ENCODE measurements around the gene SPOCD1. TPM values are rescaled to one million over a fixed set of nuclear protein-coding genes. Genes with fewer than 3 reads are reported as not detected.
A peak's percentile ranks its signal among the peaks of the same experiment; 100 is the strongest.

The SPOCD1 gene
- polyA plus RNA-seq, 3 donors, result not detected

DNA sequence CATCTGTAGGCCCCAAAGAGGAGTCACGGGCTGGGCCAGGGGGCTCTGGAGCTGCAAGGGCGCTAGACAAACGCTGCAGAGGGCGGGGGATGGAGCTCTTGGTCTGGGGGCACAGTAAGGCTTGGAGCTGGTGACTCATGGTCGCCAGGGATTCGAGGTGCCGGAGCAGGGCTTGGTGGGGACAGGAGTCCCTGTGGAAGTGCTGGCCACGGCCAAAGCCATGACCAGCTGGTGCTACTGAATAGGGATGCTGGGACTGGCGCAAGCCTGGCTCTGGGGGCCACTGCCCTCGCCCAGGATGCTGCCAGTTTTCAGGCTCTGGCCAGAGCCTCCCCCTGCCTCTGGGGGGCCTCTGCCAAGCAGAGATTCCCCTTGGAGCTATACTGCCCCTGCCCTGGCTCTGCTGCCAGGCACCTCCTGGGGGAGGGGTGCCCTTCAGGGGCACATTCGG is 25.2 kb downstream of the SPOCD1 start:
- no peak for TF ChIP-seq CTCF (IDR thresholded peaks at IDR 0.05)
- Mint-ChIP-seq H3K27ac (peak overlapping the region in 2 of 7 donors; percentile 13 to 31), H3K4me1 (peaks cover 8% of the 10 kb centered on the region), H3K36me3 (no peaks in the 10 kb centered on the region), H3K27me3 (ENCODE audit: low read depth in 3 of 3) (peaks cover 0 to 15% (median 4%) of the 10 kb centered on the region in 3 donors), H3K4me3 (no peak overlapping the region), H3K9me3 (no peaks in the 10 kb centered on the region)
- H3K4me1 ChIP-seq (ENCODE audit: control insufficient read depth in 1 of 2, insufficient read depth in 2 of 2, low read length in 2 of 2), result peaks cover 8 to 18% of the 10 kb centered on the region in 2 donors
- no peak overlapping the region for H3K4me3 ChIP-seq (replicated peaks in 1 of 3; ENCODE audit: low read depth in 2 of 3, low read length in 3 of 3)
- H3K27ac ChIP-seq (ENCODE audit: low read depth in 1 of 2, low read length in 2 of 2), result no peak overlapping the region
- H3K27me3 ChIP-seq (ENCODE audit: control insufficient read depth in 2 of 2, insufficient read depth in 2 of 2, low read length in 2 of 2), result no peaks in the 10 kb centered on the region
- DNase-seq, result no peak
- intact Hi-C loops (cut with micrococcal nuclease), result loop anchor here in 1 of 2 donors (10.0 kb wide), 1 partner anchor 226 kb away; no protein-coding TSS in a partner anchor
- H3K4me2 ChIP-seq (replicated peaks; ENCODE audit: extremely low read depth, low read length, poor library complexity, severe bottlenecking), result no peak overlapping the region
- no peak overlapping the region for H2AFZ ChIP-seq (ENCODE audit: insufficient read depth, low read depth, low read length, poor library complexity, severe bottlenecking)
- H3K79me2 ChIP-seq (ENCODE audit: insufficient read depth, low read length), result no peaks in the 10 kb centered on the region
- no peaks in the 10 kb centered on the region for H4K20me1 ChIP-seq (ENCODE audit: insufficient read depth, low read length)
- no peaks in the 10 kb centered on the region for H3K36me3 ChIP-seq (replicated peaks in 1 of 2; ENCODE audit: control insufficient read depth in 1 of 2, insufficient read depth in 2 of 2, low read length in 2 of 2)
- WGBS (ENCODE audit: insufficient coverage), result 92% methylated on average over 10 of the region's 11 CpGs
- H3K9ac ChIP-seq (ENCODE audit: insufficient read depth, low read length, poor library complexity, severe bottlenecking), result no peak overlapping the region
- no peaks in the 10 kb centered on the region for H3K9me3 ChIP-seq (replicated peaks in 1 of 2; ENCODE audit: control insufficient read depth in 1 of 2, insufficient read depth in 1 of 2, low read length in 2 of 2)

DNA sequence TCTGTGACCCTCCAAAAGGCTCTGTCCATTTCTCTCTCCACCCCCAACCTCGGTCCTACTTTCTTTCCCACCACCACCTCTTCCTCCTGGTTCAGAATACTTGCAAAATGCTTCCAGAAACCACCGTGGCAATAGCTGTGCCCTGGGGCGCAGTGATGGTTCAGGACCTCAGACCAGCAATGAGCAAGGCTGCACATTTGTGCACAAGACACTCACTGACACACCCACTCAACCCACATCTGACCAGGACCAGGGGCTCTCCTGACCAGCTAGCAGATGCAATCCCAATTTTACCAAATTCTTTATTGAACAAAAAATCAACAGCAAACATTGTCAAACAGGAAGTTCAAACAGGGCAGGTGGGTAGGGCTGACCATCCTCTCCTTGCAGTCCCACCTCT is 25.7 kb downstream of the SPOCD1 start:
- Histone ChIP-seq H3K9me3 (replicated peaks in 1 of 2; ENCODE audit: control insufficient read depth in 1 of 2, insufficient read depth in 1 of 2, low read length in 2 of 2) (no peaks in the 10 kb centered on the region), H3K27me3 (ENCODE audit: control insufficient read depth in 2 of 2, insufficient read depth in 2 of 2, low read length in 2 of 2) (no peaks in the 10 kb centered on the region), H3K36me3 (replicated peaks in 1 of 2; ENCODE audit: control insufficient read depth in 1 of 2, insufficient read depth in 2 of 2, low read length in 2 of 2) (no peaks in the 10 kb centered on the region), H3K4me3 (replicated peaks in 1 of 3; ENCODE audit: low read depth in 2 of 3, low read length in 3 of 3) (no peak overlapping the region), H3K4me2 (replicated peaks; ENCODE audit: extremely low read depth, low read length, poor library complexity, severe bottlenecking) (no peak overlapping the region), H2AFZ (ENCODE audit: insufficient read depth, low read depth, low read length, poor library complexity, severe bottlenecking) (no peak overlapping the region), H3K27ac (ENCODE audit: low read depth in 1 of 2, low read length in 2 of 2) (no peak overlapping the region), H3K9ac (ENCODE audit: insufficient read depth, low read length, poor library complexity, severe bottlenecking) (no peak overlapping the region), H3K4me1 (ENCODE audit: control insufficient read depth in 1 of 2, insufficient read depth in 2 of 2, low read length in 2 of 2) (peaks cover 8 to 18% of the 10 kb centered on the region in 2 donors), H3K79me2 (ENCODE audit: insufficient read depth, low read length) (no peaks in the 10 kb centered on the region), H4K20me1 (ENCODE audit: insufficient read depth, low read length) (no peaks in the 10 kb centered on the region)
- WGBS (ENCODE audit: insufficient coverage), result 93% methylated on average over 3 of the region's 3 CpGs
- H3K27me3 Mint-ChIP-seq (ENCODE audit: low read depth in 3 of 3), result peaks cover 0 to 15% (median 4%) of the 10 kb centered on the region in 3 donors
- H3K4me1 Mint-ChIP-seq, result peaks cover 8% of the 10 kb centered on the region
- no peaks in the 10 kb centered on the region for H3K9me3 Mint-ChIP-seq
- DNase-seq, result no peak
- TF ChIP-seq CTCF (IDR thresholded peaks at IDR 0.05), result no peak
- intact Hi-C loops (cut with micrococcal nuclease), result loop anchor here in 1 of 2 donors (10.0 kb wide), 1 partner anchor 225 kb away; no protein-coding TSS in a partner anchor
- H3K36me3 Mint-ChIP-seq, result no peaks in the 10 kb centered on the region
- no peak overlapping the region for H3K4me3 Mint-ChIP-seq
- peak overlapping the region in 1 of 7 donors; percentile 70 for H3K27ac Mint-ChIP-seq

Measured in CD14-positive monocyte (primary cell).